Kidney capillary endothelial cell (primary cell): ENCODE results near the gene ARL8A.
"Not testable (repeated sequence)": the region's sequence is repeated elsewhere in the genome, so short reads cannot be mapped to it uniquely, and the experiment has no call there.

ENCODE experiments used
- DNase-seq: peaks from one replicate; pipeline ENCODE4 v3.0.0-alpha.2; 2018; ENCODE audit warnings: low spot score

Gene ARL8A

DNA sequence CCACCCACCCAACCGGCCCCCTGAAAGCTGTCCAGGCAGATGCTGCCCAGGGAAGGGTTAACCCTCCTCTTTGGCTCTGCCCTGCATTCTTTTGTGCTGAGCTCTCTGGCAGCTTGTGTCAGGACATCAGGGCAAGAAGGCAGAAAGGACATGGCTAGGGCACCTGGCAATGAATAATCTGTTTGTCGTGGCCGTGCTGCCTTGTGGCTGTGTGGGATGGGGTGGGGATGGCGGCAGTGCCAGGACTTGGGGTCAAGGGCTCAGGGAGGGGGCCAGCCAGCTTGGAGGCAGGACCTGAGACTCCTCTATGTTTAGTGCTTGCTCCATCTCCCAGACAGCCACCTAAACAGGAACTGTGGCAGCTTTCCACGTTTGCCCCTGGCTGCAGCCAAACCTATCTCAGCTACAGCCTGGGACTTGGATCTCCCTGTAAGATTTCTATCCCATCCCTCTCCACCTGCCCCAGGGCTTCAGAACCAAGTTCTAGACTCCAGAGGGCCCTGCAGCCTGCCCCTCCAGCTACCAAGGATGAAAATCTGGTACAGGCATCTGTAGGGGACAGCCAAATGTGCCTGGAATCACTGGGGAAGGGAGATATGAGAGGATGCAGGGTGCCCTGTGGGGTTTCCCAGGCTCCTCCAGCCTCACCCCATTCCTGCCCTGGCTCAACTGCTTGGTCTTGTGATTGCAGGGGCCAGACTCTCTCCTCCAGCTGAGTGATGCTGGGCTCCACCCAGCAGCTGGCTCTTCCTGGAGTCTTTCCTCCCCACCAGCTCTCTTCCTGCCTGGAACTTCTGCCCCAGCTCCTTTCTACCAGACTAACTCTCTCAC lies 31.5 kb downstream of the ARL8A start:
- DNase-seq, result no peak

DNA sequence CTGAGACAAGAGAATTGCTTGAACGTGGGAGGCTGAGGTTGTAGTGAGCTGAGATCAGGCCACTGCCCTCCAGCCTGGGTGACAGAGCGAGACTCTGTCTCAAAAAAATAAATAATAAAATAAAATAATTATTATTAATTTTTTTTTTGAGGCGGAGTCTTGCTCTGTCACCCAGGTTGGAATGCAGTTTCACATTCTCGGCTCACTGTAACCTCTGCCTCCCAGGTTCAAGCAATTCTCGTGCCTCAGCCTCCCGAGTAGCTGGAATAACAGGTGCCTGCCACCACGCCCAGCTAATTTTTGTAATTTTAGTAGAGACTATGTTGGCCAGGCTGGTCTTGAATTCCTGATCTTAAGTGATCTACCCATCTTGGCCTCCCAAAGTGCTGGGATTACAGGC lies 32.9 kb downstream of the ARL8A start:
- not testable (repeated sequence) for DNase-seq

DNA sequence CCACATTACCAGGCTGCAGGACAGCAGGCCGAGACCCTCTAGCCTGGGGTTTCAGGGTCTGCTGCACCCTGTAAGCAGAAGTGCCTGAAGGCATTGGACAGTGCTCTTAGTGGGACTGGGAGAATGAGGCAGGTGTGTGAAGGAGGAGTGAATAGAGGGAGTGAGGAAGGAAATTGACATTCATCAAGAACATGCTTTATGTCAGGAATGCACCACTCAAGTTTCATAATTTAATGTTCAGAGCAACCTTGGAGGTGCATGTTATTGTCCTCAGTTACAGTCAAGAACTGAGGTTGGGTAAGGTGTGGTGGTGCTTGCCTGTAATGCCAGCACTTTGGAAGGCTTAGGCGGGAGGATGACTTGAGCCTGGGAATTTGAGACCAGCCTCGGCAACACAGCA lies 33.6 kb downstream of the ARL8A start:
- no peak for DNase-seq

DNA sequence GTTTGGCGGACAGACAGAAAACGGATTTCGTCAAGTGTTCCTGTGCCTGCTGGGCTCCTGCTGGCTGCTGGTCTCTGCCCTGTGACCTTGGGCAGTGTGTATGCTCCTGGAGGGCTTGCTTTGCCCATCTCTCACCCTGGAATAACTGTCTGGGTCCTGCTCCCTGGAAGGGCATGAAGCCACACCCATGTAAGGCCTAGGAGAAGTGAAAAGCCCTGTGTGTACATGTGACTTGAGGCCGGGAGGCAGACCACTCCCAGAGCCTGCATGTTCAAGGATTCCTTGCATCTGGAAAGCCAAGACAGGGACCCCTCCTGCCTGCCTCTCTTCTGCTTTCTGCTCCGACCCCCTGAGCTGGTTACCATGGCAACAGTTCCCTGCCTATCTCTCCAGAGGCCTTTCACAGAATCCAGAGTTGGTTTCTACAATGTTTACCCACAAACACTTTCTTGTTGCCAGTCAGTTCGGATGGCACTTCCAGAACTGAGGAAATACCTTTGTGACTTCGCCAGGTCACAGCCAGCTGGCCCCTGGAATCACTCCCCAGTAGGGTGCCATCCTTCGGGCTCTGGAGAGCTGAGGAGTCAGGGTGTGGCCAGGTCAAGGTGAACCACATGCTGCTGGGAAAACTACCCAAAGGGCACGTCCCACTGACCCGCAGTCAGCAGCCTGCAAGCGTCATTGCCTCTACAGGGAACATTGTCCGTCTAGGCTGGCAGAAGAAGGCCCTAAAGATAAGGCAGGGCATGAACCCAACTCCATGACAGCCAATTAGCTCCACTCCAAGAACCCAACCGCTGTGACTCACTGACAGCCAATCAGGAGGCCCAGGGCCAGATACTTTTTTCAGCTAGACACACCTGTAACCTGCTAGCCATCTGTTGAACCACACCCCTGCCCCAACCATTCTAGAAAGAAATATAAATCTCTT lies 36.5 kb downstream of the ARL8A start:
- DNase-seq, result no peak

DNA sequence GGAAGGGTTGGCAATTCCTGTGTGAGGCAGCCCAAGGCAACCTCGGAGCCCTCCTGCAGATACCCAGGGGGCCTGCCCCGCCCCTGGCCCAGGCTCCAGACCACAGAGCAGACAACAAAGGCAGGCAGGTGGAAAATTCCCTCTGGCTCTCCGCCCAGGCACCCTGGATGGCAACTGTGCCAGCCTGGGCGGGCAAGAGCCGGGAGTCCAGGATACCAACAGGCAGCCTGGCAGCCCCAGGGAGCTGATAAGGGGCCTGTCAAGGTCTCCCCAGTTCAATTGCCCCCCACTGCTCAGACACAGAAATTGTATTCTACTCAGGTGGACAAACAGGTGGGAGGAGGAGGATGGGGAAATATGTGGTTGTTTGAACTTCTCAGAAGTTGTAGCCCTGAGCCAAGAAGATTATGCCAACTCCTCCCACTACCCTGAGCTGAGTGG lies 37.2 kb downstream of the ARL8A start:
- DNase-seq, result no peak

DNA sequence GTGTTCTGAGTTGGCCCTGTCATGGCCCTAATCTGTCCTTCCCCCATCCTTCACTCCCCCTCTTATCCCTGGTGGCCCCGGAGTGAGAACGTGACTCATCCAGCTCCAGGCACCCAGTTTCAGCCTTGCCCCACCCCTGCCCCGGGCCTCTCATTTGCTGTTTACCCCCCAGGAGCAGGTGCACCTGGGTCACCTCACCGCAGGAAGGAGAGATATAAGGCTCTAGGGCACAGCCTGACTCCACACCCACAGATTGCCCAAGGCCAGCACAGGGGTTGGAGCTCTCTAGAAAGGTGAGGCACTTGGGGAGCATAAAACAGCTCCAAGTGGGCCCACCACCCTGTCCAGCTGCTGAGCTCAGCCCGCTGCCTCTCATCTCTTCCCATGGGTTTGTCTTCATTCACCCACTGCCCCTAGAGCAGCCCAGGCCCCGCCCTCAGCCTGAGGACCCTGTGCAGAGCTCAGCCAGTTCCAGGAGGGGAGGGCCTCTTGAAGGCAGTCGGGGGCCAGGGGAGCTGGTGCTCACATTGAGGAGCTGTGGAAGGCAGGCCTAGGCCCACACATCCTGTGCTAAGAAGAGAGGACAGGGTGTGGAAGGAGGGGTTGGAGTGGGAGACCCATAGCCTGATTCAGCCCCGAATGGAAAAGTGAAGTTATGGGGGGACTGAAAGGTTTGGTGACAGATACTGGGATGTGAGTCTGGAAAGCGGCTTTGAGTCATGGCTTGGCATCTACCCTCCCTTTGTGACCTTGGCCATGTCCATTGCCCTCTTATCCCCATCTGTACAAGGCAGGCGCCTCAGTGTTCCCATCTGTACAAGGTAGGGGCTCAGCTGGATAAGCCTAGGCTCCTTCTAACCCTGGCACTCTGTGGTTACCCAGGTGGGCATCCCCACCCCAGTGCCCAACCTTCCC lies 37.9 kb downstream of the ARL8A start:
- no peak for DNase-seq

DNA sequence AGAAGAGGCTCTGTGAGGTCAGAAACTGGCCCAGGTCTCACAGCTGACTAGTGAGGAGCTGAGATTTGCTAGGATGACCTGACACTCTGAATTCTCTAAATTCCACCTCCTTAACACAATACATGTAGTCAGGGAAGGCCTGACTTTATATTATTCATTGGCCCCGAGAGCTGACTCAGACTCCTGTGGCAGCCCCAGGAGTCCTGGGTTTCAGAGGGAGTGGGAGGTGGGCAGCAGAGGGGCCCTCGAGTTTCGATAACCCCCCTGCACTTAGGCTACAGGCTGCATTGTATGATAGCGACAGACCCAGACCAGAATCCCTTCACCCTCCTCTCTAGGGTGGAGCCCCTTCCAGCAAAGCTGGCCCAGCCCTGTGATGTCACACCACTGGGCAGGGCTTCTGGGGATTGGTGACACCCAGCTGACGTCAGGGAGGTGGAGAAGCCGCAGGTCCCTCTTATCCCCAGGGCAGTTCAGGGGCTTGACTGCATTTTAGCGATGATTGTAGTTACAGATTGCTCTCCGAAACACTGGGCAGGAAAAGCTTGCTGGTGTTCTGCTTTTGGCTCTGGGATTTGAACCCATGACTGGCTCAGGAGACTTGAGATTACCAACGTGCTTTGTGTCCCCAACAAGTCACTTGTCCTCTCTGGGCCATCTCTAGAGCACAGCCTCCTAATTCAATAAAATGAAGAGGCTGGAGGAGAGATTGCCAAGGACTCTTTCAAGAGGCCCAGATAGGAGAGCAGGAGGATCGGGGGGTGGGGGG lies 38.8 kb downstream of the ARL8A start:
- no peak for DNase-seq

DNA sequence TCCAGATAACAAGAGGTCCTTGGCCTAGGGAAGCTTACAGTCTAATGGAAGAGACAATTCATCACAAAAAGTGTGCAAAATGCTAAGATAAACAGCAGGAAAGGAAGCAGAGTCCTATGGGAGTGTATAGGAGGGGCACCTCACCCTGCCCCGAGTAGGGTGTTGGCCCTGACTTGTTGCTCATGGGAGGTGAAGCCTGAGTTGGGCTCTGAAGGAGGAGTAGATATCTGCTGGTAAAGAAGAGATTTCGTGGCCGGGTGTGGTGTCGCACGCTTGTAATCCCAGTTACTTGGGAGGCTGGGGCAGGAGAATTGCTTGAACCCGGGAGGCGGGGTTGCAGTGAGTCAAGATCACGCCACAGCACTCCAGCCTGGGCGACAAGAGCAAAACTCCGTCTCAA lies 40.5 kb downstream of the ARL8A start:
- no peak for DNase-seq

DNA sequence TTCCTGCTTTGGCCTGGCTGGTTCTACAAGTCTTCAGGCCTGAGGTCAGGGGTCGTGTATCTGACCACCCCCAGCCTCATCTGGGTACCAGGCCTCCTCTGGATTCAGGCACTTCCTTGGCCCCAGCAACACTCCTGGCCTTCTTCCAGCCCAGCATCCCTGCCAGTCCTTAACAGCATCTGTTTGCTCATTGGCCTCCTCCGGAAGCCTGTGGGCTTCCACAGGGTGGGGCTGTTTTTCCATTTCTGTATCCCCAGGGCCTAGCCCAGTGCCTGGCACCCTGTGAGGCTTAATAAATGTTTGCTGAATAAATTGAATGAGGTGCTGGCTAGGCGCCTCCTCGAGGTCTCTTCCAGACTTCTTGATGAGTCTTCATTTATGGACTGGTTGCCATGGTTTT lies 43.4 kb downstream of the ARL8A start:
- no peak for DNase-seq

DNA sequence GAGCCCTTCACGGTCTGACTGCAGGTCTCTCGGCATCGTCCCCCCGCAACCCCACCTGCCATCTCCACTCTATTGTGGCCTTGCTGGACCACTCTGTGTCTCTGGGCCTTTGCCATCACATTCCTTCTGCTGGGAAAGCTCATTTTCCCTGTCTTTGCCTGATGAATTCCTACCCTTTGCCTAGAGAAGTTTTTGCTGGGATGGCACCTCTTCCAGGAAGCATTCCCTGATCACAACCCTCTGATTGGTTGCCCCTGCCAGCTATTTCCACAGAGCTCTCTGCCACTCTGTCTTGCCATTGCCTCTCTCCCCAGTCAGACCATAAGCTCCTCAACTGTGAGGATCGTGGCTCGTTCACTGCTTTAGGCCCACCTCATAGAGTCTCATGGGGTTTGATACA lies 50.7 kb downstream of the ARL8A start:
- no peak for DNase-seq

DNA sequence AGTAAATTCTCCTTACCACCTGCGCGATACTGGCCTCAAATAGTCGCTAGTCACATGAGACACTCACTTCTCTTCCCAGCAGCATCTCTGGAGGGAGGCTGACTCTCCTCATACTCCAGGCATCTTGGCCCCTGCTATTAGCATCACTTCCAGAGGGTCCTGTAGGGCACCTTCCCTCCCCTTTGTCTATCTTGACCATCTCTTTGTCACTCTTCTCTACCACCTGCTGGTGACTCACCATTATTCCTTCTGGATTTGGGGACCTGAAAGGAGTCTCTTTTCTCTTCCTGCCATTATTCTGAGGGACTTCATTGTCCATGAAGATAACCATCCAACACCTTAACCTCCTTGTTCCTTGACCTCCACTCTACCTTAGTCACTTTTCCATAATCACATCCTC lies 53.5 kb downstream of the ARL8A start:
- DNase-seq, result no peak

DNA sequence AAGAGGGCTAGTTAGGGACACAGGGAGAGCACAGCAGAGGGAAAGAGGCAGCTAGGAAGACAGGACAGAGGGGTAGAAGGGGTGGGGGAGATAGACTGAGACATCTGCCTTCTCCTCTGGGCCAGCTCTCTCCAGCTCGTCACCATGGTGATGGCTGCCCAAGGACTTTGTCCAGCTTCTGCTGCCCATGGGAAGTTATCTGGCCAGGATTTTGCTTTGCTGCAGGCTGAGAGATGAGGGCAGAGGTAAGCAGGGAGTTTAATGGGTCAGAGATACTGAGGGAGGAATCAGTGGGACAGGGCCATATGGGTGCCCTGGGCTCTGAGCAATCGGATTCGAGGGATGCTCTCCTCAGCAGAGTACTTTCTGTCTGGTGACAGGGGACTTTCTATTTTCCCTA lies 56.3 kb downstream of the ARL8A start:
- DNase-seq, result no peak

DNA sequence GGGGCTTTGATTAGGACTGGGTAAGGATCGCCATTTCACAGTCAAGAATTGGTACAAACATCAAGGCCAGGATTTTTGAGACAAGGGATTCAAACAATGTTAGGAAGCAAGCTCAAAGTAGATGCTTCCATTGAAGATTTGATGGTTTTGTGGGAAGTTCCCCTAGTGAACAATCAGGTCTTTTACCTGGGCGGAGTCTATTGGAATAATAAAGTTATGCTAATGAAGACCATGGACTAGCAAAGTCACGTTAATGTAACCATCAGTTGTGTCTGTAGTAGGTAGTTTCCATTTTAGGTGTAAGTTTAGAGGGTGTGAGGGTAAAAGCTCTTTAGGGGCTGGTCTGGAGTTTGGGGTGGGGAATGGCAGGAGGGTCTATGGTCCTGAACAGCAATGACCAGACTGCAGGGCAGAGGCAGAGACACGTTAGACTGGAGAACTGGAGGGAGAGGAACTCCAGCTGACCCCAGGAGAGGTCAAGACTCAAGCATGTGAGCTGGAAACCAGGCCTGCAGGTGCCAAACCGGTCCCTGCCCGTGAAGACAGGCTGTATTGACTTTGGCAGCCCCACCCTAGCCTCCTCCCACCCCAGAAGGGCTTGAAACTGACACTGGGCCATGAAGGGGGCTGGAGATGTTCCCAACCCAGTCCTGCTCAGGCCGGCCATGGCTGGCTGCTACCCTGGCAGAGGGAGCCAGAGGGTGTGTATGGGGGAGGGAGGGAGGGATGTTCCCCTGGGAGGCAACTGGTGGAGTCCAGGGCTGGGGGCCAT lies 57.8 kb downstream of the ARL8A start:
- DNase-seq, result no peak

DNA sequence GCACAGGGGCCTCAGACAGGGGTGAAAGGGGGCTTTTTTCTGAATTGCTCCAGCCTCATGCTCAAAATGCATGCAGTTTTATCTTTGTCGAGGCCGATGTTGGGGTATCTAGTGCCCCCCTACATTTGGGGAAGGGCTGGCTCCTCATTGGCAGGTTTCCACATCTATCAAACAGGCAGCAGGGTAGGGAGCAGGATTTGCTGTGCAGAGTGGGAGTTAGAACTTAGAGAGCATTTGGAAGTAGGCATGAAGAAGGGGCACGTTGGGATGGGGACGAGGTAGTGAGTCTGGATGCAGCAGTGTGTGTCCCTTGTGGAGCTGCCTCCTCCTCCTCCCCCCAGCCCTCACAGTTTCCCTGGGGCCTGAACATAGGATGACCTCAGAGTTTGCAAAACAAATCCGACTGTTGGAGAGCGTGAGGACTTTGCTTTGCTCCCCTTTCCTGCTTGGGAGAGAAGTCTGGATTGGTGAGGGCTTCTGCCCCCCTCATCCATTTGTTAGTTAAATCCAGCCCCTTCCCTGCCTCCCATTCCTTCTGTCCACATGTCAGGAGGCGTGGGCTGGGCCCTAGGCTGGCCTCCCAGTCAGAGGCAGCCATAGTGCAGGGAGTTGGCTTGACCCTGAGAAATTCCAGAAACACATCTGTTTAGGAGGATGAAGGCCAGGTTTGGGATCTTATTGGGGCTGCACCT lies 58.7 kb downstream of the ARL8A start:
- DNase-seq, result no peak

DNA sequence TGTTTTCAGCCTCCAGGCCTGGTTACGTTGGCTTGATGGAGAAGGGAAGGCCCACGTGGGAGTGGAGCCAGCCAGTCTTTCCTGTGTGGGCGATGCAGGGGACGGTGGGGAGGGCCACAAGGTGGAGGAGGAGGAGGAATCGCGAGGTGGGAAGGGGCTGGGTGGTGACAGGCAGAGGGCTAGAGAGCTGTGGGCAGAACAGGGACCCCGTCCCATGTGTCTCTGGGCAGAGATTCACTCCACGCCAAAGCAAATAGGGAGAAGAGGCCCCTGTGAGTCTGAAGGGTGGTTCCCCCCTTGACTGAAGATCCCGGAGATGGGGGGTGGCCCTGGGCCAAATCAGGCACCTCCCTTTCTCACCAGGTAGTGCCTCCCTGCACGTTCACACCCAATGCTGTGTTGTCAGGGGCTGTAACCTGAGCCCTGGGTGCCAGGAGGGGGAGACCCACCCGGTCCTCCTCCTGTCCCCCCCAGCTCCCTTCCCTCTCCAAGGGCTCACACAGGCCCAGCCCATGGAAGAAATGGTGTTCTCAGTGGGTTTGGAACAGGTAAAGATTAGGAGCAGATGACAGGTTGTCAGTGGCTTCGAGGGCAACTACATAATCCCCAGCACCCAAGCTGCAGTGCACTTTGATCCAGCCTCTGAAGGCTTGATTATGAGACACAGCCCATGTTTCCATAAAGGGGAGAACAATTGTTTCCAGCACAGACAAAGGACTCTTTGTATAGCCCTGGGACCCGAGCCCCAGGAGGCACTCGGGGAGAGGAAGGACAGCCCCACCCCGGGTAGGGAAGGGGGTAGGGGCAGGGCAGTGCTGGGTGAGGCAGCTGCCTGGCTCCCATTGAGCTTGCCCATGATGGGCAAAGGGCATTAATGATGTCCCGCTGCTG lies 59.5 kb downstream of the ARL8A start:
- DNase-seq, result no peak
